IPS-NIHi11 (cell line): ENCODE results near the gene FLCN.

ENCODE experiments used
- DNase-seq: peaks from one replicate; pipeline ENCODE4 v3.0.0; 2012; ENCODE audit warnings: mixed read lengths, low spot score

Gene FLCN

DNA sequence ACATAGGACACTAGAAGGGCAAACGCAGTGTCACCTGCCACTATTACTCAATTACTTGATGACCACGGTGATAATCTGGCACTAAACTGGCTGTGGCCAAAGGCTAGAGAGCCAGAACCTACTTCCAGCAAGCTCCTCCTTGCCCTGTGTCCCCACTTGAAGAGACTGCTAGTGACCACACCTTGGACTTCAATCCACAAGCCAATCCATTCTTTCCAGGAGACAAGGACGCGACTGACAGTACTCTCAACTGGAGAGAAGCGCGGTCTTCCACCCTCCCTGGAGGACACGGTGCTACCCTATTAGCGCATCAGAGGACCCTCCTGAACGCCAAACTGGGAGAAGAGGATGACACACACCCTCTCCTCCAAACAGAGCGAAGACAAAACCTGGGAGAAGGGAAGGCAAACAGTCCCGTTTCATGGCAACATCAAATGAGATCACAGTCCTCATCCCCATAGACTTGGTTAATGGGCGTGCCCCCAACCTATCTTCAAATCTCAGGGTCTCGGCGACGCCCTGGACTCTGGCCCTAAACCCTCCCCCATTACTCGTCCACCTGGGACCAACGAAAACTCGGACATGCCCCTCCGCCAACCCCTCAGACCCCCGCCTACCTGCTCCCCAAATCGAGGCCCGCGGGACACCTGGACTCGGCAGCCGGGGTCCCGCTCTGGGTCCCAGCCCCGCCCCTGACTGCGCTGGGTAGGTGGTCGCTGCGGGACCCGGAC lies 508 bp downstream of the FLCN start:
- DNase-seq: peak; percentile 33

DNA sequence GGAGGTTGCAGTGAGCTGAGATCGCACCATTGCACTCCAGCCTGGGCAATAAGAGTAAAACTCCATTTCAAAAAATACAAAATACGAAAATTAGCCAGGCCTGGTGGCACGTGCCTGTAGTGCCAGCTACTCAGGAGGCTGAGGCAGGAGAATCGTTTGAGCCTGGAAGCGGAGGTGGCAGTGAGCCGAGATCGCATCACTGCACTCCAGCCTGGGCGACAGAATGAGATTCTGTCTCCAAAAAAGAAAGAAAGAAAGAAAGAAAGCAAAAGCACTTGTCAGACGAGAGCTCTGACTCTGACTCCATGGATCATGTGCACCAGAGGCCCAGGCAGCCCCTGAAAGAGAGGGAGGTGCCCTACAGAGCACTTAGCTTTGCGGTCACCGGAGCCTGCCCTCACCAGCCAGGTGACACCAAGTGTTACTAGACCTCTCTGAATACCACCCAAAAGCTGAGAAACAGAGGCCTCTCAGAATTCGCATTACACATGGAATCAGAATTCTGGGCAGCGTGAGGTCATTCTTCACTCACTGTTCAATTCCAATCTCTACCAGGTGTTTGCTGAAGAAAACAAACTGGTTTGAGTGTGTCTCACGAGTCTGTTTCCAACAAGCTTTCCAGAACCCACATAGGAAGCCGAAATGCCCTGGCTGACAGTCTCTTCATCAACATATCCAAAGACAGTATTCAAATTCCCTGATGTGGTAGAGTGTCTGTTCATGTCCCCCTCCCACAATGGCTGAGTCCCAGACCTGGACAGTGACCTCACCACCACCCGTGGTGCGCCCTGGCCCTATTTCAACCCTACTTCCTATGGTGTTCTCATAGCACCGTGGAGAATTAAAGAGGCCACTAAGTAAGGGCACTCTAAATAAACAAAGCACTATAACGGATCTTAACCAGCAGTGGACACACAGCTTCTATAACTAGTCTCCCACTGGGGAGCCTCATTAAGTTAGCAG lies 1.5 kb downstream of the FLCN start:
- no peak for DNase-seq

DNA sequence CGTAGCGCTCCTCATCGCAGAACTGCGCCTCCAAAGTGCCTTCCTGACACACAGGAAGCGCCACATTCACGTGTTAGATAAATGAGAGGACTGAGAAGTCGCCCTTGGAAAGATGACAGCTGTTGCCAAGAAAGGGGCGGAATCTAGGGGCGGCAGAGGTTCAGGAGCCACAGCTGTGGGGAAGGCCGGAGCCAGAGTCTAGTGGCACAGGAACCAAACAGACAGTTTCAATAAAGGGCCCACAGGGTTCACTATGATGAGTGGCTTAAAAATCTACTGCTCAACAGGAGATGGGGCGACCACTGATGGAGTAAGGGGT lies 4.7 kb downstream of the FLCN start:
- DNase-seq: no peak

DNA sequence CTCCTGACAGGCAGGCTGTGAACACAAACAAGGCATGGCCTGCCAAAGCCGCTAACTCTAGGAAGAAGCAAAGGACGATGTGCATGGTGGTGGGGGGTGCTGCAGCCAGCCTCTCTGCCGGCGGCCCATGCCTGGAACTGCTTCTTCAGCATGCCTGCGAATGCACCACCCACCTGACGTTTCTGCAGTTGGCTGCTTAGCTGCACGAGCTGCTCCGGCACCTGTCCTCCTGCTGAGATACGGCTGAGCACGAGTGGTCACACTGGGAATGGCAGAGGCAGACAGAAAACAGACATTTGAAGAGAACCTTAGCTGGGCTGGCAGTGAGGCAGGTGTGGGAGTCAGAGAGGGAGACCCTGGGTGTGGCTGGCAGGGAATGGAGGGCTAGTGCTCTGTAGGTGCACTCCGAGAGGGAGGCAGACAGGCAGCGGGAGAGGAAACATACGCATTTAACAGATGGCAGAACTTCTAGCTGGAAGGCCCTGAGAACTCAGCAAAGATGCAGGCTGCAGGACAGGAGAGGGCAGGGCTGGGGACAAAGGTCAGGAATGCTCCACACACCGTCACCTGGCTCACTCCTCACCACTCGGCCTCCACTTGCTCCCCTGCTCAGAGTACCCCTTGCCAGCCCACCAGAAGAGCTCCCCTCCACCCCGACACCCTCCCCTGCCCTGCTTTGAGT lies 5.2 kb downstream of the FLCN start:
- DNase-seq: no peak

DNA sequence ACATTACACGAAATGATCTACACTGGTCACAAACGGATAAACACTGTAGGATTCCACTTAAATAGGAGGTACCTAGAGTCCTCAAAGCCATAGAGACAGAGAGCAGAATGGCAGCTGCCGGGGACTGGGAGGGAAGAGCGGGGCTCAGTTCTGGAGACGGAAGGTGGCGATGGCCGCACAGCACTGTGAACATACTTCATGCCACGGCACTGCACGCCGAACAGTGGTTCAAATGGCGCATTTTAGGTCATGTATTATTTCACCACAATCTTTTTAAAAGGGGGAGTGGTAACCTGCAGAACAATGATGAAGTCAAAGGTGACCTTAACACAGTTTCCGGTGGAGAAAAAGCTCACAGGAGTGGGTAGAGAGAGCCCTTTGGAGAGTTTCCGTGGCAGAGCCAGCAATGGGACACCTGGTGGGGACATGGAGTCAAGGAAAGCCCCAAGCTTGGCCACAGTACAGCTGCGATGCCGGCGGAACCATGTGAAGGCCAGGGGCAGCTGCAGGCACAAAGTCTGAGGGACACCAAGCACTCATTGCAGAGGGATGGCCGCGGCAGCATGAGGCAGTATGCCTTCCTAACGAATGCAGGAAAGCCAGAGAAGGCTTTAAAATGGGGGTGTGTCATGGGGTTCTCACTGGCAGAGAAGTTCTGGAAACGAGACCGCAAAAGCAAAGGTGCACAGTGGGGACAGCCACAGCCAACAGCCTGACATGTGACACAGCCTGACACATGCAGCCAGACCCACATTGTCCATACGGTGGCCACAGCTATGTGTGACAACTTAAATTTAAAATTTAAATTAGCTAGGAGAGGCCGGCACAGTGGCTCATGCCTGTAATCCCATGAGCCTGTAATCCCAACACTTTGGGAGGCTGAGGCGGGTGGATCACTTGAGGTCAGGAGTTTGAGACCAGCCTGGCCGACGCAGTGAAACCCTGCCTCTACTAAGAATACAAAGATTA lies 7.3 kb downstream of the FLCN start:
- no peak for DNase-seq

DNA sequence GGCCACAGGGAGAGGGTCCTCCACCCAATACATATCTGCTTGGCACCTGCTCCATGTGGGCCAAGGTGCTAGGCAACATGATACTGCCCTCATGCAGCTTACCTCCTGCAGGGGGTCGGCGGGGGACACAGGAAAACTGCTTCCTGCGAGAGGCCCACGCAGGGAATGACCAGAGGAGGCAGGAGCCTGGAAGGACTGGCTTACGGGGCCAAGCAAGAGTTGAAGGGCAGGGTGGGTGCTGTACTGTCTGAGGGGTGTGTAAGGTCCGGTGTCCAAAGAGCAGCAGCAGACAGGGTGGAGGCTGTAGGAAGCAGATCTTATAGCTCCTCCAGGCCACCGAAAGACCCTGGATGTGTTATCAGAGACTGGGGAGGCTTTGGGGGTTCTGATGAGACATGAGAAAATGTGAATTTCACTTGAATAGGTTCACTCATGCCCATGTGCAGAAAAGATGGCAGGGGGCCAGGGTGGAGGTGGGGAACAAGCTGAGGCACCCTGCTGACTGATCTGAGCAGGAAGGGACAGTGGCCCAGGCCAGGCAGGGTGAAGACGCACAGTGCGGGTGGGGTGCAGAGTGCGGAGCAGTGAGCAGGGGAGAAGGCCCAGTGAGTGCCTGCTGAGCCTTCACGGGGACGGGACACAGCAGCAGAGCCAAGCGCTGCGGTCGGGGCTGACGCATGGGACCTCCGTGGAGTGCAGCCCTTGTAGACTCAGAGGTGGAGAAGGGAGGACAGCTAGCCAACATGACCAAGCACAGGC lies 8.3 kb downstream of the FLCN start:
- no peak for DNase-seq

DNA sequence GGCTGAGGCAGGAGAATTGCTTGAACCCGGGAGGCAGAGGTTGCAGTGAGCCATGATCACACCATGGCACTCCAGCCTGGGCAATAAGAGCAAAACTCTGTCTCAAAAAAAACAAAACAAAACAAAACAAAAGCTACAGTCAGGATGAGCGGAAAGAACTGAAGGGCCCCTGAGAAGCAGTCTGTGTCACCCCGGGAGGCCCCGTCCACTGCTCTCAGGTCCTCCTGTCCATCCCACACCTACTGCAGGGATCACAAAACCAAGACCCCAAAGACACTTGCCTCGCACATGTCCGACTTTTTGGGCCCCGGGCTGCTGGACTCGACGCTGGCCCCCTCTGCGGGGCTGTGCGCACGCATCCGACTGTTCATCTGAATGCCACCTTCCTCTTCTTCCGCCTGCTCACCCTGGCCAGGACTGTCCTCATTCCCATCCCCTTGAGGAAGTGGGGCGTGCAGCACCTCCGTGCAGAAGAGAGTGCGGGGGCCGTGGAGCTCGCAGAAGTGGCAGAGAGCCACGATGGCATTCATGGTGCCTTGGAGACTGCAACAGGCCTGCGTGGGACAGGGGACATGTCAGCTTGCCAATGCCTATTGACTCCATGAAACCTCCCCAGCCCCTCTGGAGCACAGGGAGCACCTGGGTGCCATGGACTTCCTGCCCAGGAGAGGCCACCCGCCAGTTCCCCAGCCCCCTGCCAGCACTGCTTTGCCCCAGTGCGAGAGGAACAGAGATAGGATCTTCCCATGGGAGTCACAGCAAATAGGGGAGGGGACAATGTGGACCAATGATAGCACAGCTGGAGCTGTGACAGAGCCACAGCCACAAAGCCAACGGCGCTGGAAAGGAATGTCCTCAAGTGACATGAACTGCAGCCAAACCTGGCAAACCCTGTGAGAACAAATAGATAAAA lies 9.1 kb downstream of the FLCN start:
- DNase-seq: no peak

DNA sequence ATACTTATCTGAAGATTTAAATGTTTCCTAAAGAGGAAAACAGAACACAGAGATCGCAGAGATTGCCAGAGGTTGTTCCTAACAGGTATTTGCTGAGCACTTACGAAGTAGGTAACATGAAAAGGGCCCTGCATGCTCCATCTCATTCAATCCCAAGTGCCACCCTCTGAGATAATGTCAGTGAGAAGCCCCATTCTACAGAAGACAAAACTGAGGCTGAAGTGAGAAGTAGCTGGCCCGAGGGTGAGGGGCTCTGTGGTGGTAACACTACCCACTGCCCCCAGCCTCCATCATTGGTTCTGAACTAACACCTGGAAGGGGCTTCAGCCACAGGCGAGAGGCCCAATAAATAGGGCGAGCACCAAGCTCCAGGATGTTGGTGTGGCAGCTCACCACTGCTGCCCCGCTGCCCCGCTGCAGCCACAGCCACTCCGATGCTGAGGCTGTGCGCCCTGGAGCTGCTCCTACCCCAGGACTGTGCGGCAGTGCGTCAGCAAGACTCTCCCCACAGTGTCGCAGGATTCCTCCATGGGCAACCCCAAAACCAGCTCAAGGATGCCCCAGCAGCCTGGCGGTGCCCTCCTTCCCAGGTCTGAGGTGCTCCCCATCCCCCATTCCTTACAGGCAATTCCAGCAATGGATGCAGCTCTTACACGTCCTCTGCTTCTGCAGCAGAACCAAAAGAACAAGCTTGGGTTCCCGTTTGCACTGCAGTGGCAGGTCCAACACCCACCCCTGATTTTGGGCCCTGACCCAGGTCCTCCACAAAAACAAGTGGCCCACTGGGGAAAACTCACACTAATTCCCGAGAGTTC lies 10.3 kb downstream of the FLCN start:
- DNase-seq: no peak

DNA sequence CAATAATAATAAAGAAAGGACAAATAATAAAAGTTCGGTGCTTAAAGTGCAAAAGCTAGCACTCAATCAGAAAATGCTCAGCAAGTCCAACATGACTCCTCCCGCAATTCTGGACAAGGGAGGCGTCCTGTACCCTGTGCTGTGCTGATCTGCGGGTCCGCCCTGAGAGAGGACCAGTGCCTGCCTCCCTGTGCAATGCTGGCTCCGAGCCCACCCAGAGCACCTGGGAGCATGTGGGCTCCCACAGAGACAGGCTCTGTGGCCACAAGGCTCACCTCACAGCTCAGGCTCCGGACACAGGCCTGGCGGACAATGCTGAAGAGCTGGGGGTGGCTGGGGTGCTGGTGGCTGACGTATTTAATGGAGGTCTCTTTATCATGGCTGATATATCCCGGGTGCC lies 11.1 kb downstream of the FLCN start:
- DNase-seq: no peak

DNA sequence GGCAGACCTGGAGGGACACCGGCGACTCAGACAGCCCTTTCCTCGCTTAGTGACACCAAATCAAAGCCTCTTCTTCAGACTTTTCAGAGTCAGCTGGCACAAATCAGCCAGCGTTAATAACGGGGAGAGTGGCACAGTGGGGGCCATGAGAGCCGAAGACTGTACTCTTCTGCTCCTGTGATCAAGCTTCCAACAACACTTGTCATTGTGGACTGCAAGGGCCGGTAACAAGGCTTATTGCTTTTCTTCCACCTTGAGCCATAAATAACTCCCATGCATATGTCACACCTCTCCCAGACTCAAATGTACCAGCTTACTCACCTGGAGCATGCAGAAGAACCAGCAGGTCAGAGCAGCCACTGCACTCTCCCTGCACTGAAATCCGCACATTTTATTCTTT lies 12.8 kb downstream of the FLCN start:
- DNase-seq: no peak

DNA sequence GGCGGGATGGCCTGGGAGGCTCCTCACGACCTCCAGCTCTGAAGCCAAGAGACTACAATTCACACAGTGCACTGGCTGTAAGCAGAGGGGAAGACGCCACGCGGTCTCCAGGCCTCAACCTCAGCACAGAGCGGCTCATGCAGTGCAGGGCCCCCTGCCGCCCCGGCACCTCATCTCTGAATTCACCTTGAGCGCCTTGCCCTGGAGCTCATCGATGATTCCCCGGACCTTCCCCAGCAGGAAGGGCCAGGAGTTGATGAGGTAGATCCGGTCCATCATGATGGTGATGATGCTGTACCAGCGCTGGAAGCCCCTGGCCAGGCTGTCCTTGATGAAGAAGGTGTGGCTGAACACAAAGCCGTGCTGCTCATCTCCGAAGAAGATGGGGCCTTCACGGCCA lies 13.2 kb downstream of the FLCN start:
- DNase-seq: no peak

DNA sequence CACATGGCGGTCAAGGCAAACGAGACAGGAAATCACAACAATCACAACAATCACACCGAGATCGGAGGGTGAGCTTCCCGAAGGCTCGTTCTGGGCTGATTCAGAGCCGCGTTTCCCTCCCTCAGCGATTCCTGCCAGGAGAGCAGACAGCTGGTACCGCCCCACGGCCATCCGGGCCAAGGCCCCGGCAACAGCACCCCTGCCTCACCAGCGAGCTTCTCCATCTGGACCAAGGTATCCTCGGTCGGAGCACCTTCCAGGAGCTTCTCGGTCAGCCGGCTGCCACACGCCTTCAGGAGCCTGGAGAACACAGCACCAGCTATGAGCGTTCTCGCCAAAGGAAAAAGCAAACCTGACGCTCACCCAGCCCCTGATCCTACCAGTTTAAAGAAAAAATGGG lies 15.6 kb downstream of the FLCN start:
- DNase-seq: no peak

DNA sequence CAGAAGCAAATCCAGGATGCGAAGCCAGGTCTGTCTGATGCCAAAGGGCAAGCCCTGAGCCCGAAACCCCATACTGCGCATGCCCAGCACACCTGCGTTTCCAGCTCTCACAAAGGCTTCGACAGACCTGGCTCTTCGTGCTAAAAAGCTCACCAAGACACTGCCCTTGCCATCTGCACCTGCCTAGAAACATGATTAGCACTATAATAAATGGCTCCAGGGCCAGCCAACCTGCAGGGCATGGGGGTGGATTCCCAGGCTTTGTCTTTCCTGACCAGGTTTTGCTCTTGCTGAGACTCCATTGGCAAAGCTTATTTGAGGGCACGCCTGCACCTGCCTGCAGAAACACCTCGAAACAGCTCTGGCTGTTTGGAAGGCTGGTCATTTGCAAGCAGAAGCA lies 16.4 kb downstream of the FLCN start:
- no peak for DNase-seq

DNA sequence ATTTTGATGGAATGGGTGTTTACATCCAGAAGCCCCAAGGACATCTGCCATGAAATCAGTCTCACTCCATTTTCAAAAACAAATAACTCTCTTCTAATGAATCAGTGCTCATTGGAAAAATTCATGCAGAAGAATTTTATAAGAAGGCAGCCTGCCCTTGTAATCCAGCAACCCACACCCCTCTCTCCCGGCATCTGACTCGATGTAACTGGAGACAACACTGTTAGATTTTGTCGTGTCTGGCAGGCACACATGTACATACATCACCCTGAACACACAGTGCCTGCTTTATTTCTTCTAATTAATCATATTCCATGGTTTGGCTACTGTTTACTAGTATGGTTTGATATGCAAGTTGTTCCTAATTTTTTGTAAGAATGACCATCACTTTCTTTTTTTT lies 19.0 kb downstream of the FLCN start:
- no peak for DNase-seq

DNA sequence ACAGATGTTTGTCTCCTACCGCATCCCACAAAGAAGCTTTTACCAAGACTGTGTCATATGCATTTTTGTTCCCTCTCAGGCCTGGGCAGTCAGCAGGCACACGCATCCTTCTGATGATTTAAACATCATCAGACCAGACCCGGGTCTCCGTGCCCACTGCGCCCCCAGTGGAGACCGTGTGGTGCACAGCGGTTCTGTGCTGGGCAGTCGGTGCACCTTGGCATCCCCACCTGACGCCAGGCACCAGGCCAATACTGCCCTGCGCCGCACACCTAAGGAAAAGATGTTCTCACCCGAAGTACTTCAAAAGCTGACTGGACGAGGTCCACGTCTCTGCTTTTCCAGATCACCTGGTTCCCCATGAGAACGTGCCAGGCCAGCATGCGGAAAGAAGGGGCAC lies 20.2 kb downstream of the FLCN start:
- DNase-seq: peak; percentile 54

DNA sequence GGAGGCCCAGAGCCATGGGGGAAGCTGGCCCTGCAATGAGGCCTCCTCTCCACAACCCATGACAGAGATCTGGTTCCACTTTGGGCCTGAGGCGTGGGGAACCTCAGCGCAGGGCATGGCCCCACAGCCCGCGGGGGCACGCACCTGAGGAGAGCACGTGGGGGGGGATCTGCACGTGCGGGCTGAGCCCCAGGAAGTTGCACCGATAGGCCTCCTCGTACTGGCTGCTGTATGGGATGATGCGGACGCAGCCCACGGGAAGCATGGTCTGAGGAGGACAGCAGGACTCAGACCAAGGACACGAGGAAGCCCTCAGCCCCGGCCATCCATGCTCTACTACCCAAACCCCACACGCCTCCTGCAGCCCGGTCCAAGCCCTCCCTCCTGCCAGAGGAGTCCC lies 20.7 kb downstream of the FLCN start:
- DNase-seq: no peak

DNA sequence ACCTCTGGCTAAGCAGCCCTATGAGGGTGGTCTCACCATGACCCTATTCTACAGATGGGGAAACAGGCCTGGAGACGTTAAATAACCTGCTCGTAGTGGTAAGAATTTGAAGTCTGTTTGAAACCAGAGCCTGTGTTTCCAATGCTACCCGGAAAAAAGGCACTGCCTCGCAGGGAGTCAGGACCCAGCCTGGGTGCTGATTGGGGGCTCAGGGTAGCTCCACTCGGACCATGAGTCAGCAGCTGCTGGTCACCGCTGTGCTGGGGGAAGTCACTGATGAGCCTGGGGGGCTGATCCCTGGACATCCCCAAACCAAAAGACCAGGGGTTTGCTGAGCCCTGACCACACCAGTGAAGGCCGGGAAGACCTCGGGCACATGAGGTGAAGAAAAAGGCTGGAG lies 21.4 kb downstream of the FLCN start:
- DNase-seq: no peak

DNA sequence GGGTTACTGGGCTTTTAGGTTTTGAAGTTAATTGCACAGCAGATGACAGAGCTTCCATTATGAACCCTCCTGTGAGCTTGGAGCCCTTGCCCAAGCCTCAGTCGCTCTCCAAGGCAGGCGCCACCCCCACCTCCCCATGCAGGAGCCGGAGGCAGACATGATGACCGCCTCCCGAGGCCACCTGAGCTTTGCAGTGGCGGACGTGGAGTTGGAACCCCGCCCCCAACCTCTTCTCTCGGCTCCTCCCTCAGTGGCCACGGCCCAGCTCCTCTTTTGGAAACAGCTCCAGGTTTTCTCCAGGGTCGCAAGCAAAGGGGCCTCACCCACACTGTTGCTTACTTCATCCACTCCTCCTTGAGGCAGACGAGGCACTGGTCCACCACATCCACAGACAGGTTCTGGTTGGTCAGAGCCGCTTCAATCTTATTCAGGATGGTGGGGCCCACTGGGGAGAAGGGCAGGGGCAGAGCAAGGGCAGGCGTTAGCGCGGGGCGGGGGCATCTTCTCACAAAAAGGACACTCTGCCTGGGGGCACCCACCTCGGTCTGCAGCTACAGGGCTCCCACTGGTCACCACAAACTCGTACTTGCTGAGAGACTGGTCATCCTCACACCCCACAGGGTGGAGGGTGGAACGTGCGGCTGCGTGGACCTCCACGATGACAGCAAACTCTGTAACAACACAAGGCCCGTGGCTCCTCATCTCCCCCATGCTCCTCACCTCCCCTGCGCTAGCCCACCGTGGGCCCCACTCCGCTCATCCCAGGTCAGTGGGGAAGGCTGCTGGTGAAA lies 22.1 kb downstream of the FLCN start:
- DNase-seq: no peak
